ENCODE results near the gene VPS72. TPM values are rescaled to one million over a fixed set of nuclear protein-coding genes. Genes with fewer than 3 reads are reported as not detected.

Gene VPS72
- total and polyA plus RNA-seq, 9 of the 15 experiments (the other 6 are each of a cell fraction or from before 2014, with no cell fraction given) = 7.2 to 131 (median 75.7) TPM

DNA sequence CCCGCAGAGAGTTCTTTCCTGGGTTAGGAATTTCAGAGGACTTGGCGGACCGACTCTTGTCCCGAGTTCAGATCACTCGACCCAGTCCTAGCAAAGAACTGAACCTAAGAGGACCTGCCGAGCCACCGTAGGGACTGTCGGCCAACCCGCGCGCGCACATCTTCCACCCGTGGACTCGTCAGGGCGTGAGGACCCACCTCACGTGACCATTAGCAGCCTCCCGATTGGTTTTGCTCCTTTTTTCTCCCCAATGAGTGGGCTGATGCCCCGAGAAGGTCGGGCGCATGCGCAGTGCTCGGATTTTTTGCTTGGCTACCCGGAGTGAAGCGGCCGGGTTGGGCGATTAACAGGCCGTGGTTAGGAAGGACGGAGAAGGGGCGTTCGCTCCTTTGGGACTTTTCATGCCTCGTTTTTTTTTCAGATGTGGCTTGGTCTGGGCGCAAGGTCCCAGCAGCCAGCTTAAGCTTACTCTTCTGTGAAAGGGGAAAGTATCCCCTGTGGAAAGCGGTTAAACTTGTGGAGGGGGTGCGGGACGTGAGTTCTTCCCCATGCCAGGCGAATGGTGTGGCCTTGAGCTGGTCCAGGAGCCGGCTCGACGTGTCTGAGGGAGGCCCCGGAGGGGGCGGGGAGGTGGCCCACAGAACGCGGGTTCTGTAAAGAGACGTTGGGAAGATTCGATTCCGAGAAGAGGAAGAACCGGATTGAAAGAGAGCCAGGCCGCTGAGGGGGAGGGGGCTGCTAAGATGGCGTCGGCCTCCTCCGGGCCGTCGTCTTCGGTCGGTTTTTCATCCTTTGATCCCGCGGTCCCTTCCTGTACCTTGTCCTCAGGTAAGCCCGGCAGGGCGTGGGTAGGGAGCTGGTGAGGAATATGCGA is 8.5 kb upstream of the VPS72 start, which contains the start of gene PIP5K1A (continued):
- TF ChIP-seq, protein P1, sequence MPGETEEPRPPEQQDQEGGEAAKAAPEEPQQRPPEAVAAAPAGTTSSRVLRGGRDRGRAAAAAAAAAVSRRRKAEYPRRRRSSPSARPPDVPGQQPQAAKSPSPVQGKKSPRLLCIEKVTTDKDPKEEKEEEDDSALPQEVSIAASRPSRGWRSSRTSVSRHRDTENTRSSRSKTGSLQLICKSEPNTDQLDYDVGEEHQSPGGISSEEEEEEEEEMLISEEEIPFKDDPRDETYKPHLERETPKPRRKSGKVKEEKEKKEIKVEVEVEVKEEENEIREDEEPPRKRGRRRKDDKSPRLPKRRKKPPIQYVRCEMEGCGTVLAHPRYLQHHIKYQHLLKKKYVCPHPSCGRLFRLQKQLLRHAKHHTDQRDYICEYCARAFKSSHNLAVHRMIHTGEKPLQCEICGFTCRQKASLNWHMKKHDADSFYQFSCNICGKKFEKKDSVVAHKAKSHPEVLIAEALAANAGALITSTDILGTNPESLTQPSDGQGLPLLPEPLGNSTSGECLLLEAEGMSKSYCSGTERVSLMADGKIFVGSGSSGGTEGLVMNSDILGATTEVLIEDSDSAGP (CRISPR knock-in tag; IDR thresholded peaks at IDR 0.05) = no peak
- TF ChIP-seq ZNF41 (CRISPR knock-in tag; conservative IDR thresholded peaks at IDR 0.05) = no peak
- no peak for TF ChIP-seq SRF (CRISPR knock-in tag; IDR thresholded peaks at IDR 0.05)
- TF ChIP-seq HOMEZ (CRISPR knock-in tag; IDR thresholded peaks at IDR 0.05) = no peak
- no peak for TF ChIP-seq ERF (CRISPR knock-in tag; IDR thresholded peaks at IDR 0.05)
- no peak for TF ChIP-seq ATF7 (IDR thresholded peaks at IDR 0.05)
- no peak for TF ChIP-seq ZNF696 (CRISPR knock-in tag; conservative IDR thresholded peaks at IDR 0.05)
- TF ChIP-seq ASH1L (IDR thresholded peaks at IDR 0.05; ENCODE audit: borderline replicate concordance, low read depth, partially characterized antibody) = no peak
- no peak for TF ChIP-seq ZNF764 (CRISPR knock-in tag; IDR thresholded peaks at IDR 0.05; ENCODE audit: low read depth)
- 0 out of 2 replicates have a peak, but pooled peaks have one; percentile 15 for TF ChIP-seq NBN (IDR thresholded peaks at IDR 0.05; ENCODE audit: low read depth)
- no peak for TF ChIP-seq SMAD2 (IDR thresholded peaks at IDR 0.05; ENCODE audit: low read depth, low read length)
- no peak for TF ChIP-seq SMAD1 (IDR thresholded peaks at IDR 0.05; ENCODE audit: low read depth, low read length, partially characterized antibody)
- no peak for TF ChIP-seq ZNF445 (CRISPR knock-in tag; IDR thresholded peaks at IDR 0.05; ENCODE audit: low read depth)
- TF ChIP-seq NONO (IDR thresholded peaks at IDR 0.05; ENCODE audit: low read depth in 2 of 2, low read length in 1 of 2) = no peak
- no peak for TF ChIP-seq FOXA3 (CRISPR knock-in tag; conservative IDR thresholded peaks at IDR 0.05 in 1 of 2, IDR thresholded peaks at IDR 0.05 in 1 of 2)
- TF ChIP-seq ZNF699 (CRISPR knock-in tag; IDR thresholded peaks at IDR 0.05; ENCODE audit: insufficient replicate concordance) = no peak
- TF ChIP-seq ZKSCAN1 (IDR thresholded peaks at IDR 0.05; ENCODE audit: low read depth, low read length) = no peak
- TF ChIP-seq JUND (IDR thresholded peaks at IDR 0.05; ENCODE audit: borderline replicate concordance, low read depth, low read length) = no peak
- TF ChIP-seq JUND (tag; IDR thresholded peaks at IDR 0.05; ENCODE audit: borderline replicate concordance, low read depth, low read length) = no peak

Data from K562 (cell line).